ENCODE measurements around the gene TBP.
"Not testable (repeated sequence)": the region's sequence is repeated elsewhere in the genome, so short reads cannot be mapped to it uniquely, and the experiment has no call there.

- not testable (repeated sequence) for TF ChIP-seq POLR2A, CTCF (IDR thresholded peaks at IDR 0.05)
These were observed 46.4 kb upstream of the TBP start for GRCh38 chr6:170507728-170508127.

Data from heart left ventricle (tissue), 13 donors.